SKM-1 (cell line): Measurements from ENCODE around the gene POC1B.

ENCODE experiments used
- DNase-seq: peaks from one replicate; lab custom pipeline; 2025; ENCODE audit not compliant: unreplicated experiment; lab: John Stamatoyannopoulos, UW

Gene POC1B

DNA sequence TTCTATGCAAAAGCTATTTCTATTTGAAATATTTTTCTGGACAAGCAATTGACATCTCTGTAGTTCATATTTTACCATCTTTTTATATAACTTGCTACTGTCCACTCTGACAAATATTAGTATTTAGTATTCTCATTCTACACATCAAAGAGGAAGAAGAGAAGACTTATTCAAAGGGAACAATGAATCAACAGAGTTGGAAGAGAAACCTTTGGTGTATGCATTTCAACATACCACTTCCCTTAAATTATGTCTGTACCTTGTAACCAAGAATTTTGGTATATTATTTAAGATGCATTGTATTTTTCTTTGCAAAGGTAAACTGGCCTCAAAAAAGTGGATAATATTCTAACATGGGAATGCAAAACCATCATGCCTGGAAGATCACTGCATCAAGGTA lies 101.5 kb downstream of the POC1B start:
- DNase-seq = no peak

DNA sequence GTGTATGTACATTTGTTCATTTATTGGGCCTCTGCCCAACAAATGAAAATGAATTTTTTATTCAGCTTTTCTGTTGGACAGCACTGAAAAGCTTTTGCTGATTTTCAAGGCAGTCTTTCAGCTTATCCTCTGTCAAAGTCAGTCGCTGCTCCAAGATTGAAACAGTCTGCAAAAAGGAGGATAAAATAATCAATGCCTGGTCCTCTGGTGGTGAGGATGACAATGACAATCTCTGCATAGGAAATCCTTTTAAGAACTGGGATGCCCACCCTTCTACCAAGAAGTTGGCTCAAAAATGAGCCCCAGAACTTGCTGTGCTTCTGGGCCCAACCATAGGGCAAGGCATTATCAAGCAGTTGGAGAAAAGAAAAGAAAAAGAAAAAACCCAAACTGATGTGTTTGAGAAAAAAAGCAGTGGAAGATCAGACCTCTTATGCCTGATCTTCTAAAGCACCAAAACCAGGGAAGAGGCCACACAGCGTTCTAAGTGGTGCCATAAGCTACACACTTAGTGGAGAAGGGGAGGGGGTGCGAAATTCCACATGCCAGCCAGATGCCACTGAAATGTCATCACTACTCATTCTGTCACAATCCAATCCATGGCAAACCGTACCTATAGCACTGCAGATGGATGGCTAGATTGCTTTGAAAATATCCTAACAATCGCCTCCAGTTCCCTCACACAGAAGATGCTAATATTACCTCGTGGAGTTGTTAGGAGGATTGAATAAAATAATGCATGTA lies 104.6 kb downstream of the POC1B start:
- no peak for DNase-seq

DNA sequence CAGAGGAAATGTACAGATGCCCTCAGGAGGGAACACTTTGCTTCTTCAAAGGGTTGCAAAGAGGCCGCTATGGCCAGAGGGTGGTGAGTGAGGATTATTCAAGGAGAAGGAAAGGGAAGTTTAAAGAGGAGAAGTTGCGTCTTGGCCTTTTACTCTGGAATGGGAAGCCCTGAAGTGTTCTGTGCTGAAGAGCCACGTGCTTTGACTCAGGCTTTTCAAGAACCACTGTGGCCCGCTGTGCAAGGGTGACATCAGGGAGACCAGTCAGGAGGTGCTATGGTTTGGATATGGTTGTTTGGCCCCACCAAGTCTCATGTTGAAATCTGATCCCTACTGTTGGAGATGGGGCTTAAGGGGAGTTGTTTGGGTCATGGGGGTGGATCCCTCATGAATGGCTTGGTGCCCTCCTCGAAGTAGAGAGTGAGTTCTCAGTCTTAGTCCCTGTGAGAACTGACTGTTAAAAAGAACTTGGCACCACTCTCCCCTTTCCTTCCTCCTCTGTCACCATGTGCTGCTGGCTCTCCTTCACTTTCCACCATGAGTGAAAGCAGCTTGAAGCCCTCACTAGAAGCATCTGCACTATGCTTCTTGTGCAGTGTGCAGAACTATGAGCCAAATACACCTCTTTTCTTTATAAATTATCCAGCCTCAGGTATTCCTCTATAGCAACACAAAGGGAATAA lies 107.5 kb downstream of the POC1B start:
- no peak for DNase-seq

DNA sequence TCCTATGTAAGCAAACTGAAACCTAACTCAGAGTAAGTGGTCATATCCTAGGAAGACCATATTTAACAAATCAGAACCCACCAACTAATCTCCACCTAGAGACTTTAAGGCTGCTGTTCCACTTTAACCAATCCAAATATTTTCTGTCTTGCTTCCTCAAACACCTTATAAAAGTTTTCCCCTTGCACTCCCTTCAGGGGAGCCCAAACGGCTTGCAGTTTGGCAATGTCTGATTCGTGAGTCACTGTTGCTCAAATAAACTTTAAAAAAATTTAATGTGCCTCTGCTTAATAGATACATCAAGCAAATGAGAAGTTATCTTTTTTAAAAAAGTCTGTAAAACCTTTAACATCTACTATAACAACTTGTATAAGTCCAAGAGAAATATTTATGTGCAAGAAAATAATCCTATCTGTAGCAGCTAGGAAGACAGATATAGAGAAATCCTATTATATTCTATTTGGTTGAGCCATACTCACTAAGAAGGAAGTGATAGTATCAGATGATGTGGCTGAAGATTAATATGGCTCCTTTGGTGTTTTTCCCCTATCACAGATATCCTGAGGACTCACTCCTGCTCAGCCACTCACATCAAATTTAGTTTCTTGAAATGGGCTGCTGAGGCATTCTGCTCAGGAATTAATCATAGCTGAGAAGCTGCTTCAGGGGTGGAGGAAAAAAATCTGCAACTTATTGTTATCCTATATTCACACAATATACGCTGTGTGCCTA lies 108.4 kb downstream of the POC1B start:
- DNase-seq = no peak

GRCh38 chr12:89416049-89416792 lies 109.6 kb downstream of the POC1B start:
- DNase-seq = no peak

GRCh38 chr12:89414851-89415250 lies 111.0 kb downstream of the POC1B start:
- DNase-seq = no peak

DNA sequence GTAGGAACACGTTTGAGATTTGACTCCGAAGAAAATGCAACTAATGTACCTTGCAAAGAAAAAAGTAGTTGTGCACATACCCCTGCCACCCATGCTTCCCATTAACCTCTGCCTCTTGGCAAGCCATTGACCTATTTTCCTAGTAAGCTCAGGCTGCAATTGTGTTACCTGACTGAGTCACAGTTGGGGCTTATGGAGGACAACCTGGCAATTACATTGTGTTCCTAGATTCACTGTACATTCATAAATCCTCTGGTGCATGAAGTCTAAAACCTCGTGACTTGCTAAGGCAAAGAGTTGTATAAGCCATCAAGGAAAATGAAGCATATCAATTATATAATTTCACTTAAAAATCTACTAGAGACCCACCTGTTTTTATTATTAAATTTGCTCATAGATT lies 111.5 kb downstream of the POC1B start:
- DNase-seq = no peak

DNA sequence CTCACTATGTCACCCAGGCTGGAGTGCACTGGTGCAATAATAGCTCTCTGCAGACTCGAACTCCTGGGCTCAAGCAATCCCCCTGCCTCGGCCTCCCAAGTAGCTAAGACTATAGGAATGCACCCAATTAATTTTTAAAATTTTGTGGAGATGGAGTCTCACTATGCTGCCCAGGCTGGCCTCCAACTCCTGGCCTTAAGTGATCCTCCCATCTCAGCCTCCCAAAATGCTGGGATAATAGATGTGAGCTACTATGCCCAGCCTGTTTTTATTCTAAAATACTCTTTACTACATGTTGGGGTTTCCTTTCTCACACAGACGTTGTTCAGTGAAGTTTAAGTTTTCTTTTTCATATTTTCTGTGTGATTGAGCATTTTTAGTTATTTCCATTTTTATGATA lies 112.6 kb downstream of the POC1B start:
- no peak for DNase-seq

GRCh38 chr12:89412665-89413064 lies 113.2 kb downstream of the POC1B start:
- no peak for DNase-seq

DNA sequence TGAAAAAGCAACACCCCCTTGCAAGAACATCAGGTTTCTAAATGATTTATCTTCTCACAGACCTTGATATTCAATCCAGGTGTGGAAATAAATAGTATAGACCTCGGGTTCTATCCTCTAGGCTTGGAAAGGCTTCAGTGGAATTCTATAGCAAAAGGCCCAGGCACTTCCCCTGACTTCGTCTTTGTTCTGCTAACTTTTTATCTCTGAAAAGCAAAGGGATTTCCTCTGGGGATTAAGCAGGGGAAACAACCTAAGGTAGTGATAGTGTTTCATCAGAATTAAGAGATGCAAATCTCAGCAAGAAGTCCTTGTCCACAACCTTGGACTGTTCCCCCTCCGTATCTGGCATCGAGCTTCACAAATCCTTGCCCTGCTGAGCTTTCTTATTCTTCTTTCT lies 114.0 kb downstream of the POC1B start:
- DNase-seq = no peak

- DNase-seq = no peak
Measured at GRCh38 chr12:89411234-89411633, 114.6 kb downstream of the POC1B start.

DNA sequence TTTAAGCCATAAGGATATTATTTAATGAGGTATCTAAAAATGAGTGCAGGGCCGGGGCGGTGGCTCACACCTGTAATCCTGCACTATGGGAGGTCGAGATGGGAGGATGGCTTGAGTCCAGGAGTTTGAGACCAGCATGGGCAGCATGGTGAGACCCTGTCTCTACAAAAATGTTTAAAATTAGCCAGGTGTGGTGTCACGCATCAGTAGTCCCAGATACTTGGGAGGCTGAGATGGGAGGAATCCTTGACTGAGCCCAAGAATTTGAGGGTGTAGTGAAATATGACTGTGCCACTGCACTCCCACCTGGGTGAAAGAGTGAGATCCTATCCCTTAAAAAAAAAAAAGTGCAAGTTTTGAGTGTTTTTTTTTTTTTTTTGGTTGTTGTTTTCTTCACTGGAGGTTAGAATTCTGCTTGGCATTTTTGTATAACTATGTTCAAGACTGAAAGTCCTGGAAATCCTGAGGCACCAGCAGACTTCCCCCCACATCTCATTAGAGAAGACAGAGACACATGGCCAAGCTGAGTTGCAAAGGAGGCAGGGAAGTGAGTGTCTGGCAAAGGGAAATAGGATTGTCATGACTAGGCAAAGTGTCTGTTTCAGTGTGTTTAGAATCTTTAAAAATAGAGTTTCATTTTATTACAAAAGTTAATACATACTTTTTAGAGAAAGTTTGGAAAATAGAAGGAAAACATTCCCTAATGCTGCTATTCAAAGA lies 120.1 kb downstream of the POC1B start:
- no peak for DNase-seq

- DNase-seq = no peak
Measured at GRCh38 chr12:89401433-89402058, 124.3 kb downstream of the POC1B start.

DNA sequence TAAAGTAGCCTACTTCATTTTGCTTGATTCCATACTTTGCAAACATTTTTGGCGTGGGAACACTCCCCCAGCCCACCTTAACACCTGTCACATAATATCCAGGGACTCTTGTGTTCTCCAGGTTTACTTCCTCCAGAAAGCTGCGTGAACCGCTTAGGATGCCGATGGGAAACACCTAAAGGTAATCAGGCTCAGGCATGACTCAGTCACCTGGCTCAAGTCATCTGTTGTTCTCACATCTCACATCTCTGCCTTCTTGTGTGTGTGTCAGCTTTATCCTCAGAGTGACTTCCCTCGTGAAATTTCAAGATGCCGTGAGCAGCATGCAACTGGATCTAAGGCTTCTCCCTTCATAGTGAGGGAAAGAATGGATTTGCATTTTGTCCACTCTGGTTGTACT lies 125.4 kb downstream of the POC1B start:
- no peak for DNase-seq

- DNase-seq = no peak
Measured at GRCh38 chr12:89395712-89396111, 130.1 kb downstream of the POC1B start.

DNA sequence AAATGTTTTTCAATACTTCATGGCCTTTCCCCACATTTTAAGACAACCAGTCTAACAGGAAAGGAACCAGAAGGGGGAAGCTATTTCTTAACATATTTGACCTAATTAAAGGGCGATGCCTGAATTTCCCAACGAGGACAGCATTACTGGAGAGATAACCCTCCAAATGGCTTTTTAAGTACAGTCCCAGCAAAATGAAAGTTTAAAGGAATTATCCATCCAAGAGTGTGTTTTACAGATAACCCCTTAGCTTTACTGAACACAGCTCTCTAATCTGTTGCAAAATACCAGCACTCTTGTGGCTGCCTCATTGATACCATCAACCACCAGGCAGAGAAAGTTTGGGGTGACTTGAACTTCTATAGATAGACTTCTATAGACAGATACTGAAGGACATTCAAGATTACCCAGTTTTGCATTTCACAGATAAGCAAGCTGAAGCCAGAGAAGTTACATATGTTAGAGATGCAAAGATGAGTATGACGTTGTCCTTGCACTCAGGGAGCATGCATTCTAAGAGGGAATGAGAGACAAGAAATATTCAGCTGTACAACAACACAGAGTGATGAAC lies 132.2 kb downstream of the POC1B start:
- no peak for DNase-seq

- DNase-seq = no peak
Measured at GRCh38 chr12:89392391-89392790, 133.5 kb downstream of the POC1B start.

DNA sequence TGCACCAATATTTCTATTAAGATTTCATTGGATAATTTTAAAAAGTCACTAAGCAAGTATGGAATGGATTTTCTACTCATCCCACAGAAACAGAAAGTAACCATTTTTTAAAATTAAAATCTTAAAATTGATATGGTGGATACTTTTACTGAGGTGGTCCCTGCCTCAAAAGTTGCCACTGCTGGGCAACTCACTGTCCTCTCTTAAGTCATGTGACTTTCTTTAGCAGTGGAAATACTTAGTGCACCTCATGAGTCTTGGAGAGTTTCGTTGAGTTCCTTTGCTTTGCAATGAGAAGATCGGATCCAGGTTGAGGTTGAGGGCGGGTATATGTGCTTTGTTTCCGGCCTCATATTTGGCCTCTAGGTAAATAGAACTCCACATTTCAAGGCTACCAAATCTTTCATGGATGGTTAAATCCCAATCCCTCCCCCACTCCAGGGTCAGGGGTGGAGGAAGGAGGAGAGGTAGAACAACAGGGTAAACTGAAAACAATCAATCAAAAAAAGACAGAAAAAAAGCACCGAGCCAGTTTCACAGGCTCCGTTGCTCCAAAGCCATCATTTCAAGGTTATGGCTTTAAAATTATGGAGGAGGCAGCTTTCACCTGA lies 134.0 kb downstream of the POC1B start:
- no peak for DNase-seq

DNA sequence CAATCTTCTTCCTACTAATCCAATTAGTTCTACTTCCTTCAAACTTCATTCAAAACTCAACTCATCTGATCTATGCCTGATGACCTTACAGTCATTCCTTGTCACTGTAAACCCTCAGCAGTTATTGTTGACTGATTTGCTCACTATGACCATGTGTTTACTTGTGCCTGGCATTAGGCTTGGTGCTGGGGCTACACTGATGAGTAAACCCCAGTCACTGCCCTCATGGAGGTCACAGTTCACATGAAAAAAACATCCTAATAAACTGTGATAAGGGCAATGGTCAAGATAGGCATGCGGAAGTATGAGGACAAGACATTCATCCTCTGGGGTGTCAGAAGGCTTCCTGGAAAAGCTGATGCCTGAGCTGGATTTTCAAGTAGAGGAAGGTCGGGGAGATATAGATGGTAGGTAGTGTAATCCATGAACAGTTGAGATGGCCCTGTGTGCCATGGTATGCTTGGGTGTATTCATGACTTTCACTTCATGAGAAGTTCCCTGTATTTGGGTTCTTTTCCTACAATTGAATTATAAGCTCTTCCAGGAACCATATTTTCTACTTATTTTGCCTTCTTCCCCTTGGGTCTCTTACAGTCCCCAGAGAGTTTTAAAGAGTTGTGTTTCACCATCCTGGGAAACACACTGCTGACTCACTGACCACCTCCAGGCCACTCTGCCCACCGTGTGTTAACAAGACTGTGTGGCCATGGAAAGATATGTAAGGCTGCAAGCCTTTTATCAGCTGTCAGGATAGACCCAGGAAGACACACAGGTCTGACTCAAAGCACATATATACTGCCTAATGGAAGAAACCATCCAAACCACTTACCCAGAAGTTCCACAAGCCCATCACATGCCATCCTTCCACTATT lies 134.8 kb downstream of the POC1B start:
- DNase-seq = no peak
